Retinal pigment epithelial cell (primary cell): ENCODE data around the gene SLC16A3.

Experiments used
- DNase-seq: peaks from one replicate; pipeline ENCODE4 v3.0.0-alpha.2; 2010; ENCODE audit warnings: low read depth
- H3K4me3 ChIP-seq: 2 replicates; pipeline ENCODE4 v1.5.1; 2011; ENCODE audit warnings: mild to moderate bottlenecking, low read length, control low read depth, moderate library complexity
- TF ChIP-seq, protein P1 (sequence below): conservative IDR thresholded peaks from 2 replicates; pipeline ENCODE4 v1.5.1; 2011; ENCODE audit warnings: low read depth, low read length, control low read depth, inconsistent platforms

SLC16A3 gene

DNA sequence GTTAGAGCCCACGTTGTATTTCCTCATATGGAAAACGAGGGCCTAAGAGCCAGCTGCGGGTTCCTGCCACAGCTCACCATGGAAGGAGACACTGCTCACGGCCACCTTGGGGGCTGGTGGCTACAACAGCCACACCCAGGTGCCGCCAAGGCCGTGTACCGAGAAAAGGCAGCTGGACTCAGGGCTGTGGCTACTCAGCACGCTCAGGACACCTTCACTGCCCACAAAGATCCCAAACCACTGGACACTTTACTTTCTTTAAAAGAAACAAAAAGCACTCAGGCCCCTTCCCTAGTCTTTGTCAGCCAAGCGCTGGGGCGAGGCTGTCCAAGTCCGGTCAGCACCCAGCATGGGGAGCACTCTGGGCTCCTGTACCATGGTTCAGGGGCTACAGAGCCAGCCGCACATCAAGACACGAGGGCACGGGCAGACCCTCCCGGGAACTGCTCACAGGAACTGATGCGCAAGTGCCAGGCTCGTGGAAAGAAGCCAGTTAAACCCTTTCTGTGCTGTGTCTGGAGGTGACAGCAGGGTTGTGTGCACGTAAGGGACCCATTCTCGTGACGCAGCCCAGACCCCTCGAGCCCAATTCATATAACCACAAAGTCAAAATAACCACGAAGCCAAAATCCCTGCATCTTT is 18.5 kb downstream of the SLC16A3 start:
- TF ChIP-seq, protein P1, sequence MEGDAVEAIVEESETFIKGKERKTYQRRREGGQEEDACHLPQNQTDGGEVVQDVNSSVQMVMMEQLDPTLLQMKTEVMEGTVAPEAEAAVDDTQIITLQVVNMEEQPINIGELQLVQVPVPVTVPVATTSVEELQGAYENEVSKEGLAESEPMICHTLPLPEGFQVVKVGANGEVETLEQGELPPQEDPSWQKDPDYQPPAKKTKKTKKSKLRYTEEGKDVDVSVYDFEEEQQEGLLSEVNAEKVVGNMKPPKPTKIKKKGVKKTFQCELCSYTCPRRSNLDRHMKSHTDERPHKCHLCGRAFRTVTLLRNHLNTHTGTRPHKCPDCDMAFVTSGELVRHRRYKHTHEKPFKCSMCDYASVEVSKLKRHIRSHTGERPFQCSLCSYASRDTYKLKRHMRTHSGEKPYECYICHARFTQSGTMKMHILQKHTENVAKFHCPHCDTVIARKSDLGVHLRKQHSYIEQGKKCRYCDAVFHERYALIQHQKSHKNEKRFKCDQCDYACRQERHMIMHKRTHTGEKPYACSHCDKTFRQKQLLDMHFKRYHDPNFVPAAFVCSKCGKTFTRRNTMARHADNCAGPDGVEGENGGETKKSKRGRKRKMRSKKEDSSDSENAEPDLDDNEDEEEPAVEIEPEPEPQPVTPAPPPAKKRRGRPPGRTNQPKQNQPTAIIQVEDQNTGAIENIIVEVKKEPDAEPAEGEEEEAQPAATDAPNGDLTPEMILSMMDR: no peak
- no peak for DNase-seq
- H3K4me3 ChIP-seq: no peak overlapping the region

DNA sequence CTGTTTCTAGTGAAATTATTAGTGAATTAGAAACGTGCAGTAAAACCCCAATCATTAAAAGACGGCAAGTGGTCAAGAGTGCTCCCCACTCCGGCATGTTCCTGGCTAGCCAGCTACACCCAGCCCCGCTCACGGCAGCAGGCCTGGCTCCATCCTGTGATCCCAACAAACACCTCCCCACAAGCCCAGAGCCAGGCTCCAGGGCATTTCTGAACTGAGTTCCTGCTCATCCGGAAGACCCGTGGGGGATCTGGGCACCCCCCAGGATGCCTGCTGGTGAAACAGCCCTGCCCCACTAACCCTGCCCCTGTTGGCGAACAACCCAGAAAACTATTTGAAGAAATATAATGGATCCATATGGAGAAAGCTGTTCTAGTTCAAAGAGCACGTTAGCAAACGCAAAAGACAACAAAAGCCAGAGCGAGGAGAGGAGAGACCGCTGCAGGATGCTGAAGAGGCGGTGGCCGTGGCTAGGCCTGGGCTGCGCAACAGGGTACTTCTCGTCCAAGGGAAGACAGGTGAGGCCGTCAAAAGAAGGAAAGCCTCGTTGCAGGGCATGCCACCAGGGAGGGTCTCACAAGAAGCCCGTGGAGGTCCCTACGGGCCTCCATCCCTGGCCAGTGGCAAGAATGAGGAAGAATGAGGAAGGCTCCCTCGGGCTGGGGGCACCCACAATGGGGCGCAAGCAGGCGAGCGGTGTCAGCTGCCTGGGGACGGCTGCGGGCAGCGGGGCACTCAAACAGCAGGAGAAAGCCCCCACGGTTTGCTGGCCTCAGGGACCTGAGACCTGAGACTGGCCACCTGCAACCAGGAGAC is 19.2 kb downstream of the SLC16A3 start:
- DNase-seq: no peak
- TF ChIP-seq, protein P1: no peak
- no peak overlapping the region for H3K4me3 ChIP-seq

DNA sequence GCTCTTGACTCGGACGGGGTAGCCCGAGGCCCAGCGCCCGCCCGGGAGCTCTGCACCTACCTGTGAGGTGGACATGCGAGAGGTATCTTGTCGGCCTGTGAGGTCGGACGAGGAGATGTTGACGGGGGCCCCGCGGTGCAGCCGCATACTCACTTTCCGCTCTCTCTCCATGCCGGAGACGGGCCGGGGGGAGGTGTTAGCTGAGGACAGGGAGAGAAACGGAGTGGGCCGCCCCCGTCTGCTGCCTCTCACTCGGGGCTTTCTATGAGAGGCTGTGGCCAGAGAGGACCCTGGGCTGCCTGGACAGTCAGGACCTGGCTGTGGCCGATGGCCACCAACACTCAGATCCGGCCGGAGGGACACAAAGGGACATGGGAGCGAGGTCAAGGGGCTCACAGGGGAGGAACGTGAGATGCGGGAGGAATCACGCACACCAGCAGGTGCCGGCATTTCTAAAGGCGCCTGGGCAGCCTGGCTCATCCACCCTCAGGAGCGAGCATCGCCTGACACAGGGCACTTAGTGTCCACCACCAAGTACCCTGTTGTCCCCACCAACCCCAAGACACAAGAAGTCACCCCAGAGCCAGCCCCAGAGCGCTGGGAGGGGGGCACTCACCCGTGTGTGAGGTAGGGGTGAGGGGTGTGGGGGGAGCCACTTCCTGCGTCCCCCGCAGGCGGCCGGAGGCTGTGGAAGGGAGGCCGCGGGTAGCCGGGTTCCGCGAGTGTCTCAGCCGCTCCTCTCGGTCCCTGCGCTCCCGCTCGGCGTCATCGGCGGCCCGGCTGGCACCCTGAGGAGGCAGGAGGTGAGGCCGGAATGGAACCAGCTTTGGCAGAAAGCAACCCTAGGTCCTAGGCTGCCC is 20.2 kb downstream of the SLC16A3 start:
- no peak for DNase-seq
- no peak overlapping the region for H3K4me3 ChIP-seq
- TF ChIP-seq, protein P1: no peak

DNA sequence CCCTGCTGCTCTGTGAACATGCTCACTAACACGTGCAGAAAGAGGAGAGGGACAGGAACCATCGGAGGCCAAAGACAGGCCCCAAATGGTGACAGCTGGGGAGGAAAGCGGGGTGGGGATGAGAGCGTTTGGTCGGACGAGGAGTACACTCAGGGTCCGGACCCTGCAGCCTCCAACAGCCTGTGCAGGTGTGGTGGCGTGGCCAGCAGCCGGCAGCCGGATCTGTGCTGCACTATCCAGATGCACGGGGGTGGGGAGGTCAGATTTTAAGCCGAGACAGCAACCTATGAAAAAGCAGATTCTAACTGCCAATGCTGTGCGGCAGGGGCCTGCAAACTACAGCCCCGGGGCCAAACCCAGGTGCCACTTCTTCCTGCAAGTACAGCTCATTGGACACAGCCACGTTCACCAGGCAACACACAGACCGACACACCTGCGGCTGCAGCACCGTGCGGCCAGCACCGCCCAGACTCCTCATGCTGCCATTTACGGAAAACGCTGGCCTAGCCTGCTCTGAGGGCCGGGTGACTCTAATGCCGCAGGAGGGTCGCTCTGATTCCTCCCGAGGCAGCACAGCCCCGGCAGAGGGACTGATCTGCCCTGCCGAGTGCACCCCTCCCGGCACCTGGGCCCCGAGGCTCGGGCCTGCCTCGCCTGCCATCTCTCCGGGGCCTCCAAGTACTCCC is 21.2 kb downstream of the SLC16A3 start:
- no peak for DNase-seq
- TF ChIP-seq, protein P1: no peak
- H3K4me3 ChIP-seq: no peak overlapping the region

DNA sequence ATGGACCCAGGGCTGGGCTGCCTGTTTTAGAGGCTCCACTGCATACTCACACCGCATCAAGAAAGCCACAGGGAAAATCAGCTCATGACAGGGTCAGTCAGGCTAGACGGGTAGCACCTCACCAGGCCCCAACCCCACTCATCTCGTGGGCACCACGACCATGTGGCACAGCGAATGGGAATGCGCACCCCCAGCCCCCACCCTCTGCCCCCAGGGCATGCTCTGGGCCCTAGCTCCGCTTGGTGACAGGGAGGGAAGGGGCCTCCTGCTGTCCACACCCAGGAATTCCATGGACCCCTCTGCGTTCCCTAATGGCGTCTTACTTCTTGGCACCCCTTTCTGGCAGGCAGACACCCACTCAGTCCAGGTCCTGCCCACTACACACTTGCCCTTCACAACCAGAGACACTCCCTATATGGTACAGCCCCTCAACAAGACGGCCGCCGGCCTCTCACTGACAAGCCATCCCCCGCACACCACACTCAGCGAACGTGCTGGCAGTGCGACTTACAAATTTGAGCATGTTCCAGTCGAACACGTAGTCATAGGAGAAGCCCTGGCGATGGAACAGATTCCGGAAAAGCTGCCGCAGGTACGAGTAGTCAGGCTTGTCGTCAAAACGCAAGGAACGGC is 22.1 kb downstream of the SLC16A3 start:
- DNase-seq: no peak
- TF ChIP-seq, protein P1: no peak
- no peak overlapping the region for H3K4me3 ChIP-seq

DNA sequence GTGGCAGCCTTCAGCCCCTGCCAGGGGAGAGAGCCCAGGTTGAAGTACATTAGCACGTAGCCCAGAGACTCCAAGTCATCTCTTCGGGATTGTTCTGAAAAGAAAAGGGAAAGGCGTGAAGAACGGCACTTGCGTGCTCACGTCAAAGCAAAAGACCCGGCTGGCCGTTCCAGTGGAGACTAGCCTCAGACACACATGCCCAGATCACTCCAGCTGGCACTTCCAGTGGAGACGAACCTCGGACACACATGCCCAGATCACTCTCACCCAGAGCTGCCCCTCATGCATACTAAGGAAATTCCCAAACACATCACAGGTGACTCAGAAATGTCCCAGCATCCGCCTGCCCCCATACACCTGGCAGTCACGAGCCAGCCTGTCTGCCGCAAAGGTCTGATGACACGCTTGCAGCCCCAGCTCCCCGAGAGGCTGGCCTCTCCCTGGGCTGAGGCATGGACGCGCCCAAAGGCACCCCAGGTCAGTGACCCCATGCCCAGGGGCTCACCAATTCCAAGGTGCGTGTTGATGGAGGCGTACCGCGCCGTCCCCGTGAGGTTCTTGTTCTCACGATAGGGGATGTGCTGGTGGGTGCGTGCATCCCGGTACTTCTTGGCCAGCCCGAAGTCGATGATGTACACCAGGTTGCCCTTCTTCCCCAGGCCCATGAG is 23.8 kb downstream of the SLC16A3 start:
- DNase-seq: no peak
- no peak overlapping the region for H3K4me3 ChIP-seq
- TF ChIP-seq, protein P1: no peak
